GM21526 (cell line): ENCODE measurements around the gene RMND5A.
A peak's percentile ranks its signal among the peaks of the same experiment; 100 is the strongest.
"Not testable (repeated sequence)": the region's sequence is repeated elsewhere in the genome, so short reads cannot be mapped to it uniquely, and the experiment has no call there.

Experiments used
- ATAC-seq: cut with Tn5 transposase; IDR thresholded peaks from one replicate; pipeline ENCODE4 v1.9.1; 2021; ENCODE audit warnings: moderate library complexity; ENCODE audit not compliant: unreplicated experiment, low FRiP score

RMND5A gene

DNA sequence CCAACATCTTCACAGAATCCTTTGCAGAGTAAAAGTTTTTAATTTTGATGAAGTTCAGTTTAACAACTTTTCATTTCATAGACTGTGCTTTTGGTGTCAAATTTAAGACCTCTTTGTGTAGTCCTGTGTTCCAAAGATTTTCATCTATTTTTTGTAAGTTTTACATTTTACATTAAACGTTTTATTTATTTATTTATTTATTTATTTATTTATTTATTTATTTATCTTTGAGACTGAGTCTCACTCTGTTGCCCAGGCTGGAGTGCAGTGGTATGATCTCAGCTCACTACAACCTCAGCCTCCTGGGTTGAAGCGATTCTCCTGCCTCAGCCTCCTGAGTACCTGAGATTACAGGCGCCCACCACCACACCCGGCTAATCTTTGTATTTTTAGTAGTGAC lies 12.0 kb upstream of the RMND5A start:
- ATAC-seq = not testable (repeated sequence)

DNA sequence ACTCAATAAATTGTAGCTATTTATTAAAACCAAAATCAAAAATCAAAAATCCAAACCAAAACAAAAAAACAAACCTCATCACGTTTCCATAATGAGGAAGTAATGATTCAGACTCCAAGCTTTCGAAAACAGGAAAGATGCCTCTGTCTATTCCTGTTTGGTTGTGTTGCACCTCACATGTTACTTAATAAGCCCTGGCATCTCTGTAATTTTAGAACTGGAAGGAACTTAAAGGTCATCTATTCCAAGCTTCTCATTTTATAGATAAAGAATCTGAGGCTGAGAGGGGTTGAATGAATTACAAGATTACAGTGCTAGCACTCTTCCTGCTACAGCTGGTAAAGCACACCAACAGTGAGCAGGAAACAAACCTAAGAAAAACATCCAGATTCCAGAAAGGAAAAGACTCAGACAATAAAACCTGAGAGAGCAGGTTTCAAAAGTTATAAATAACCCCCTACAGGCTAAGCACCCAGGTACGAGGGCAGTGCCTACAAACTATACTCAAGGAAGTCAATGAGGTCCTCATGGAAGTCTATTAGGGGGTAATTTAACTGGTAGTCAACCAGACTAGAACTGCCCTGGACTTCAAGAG lies 5.4 kb upstream of the RMND5A start:
- not testable (repeated sequence) for ATAC-seq

DNA sequence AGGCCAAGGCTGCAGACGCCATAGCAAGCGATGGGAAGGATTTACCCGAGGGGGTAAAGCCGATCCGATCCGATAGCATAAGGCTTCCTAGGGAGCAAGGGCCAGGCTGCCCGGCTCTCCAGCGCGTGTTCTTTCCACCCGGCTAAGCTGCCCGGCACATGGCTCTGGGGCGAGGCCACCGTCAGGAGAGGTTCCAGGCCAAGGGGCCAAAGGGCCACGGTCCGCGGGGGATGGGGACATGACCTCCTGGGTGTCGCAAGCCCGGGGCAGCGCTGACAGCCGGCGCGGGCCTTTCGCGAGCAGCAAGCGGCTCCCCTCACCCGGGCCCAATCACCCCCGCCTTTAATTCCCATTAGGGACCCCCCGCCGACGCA lies 841 bp upstream of the RMND5A start:
- ATAC-seq = not testable (repeated sequence)

DNA sequence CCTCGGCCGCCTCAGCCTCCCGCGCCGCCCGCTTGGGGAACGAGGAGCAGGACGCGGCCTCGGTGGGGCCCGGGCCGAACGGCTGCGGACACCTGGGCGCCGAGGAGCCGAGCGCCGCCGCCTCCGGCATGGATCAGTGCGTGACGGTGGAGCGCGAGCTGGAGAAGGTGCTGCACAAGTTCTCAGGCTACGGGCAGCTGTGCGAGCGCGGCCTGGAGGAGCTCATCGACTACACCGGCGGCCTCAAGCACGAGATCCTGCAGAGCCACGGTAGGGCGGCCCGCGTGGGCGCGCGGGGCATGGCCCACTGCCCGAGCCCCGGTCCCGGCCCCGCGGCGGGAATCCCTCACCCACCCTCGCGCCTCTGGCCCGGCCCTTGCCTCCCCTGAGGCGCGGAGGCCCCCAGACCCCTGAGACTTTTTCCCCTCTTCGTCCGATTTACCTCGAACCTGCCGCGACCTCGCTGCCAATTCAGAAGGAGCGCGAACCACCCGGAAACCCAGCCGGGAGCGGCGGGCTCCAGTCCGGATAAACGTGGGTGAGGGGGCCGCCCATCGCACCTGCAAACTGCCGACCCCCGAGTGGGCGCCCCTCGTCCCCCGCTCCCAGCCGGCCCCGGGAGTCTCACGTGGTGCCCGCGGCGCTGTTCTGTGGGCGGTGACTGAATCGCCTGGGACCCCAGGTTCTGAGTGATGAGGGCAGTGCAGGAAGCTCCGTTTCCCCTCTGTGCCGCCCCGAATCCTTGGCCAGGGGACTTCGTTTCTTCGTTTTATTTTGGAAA lies 639 bp downstream of the RMND5A start:
- peak; percentile 27 for ATAC-seq

DNA sequence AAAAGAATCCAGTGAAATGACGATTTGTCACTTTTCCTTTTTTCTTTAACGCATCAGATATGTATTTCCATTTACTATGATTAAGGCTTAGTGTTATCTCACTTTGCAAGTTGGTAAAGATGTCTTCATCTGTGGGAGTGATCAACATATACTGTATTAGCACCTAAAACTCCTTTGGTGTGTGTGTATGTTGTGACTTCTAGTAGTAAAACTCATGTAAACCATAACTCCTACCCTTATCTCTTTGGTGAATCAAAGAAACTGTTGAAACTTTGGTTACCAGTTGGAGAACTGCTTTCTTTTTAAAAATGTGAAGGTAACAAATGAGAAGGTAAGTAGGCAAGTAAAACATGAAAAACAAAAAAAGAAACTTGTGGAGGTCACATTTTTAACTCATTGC lies 5.6 kb downstream of the RMND5A start:
- not testable (repeated sequence) for ATAC-seq

DNA sequence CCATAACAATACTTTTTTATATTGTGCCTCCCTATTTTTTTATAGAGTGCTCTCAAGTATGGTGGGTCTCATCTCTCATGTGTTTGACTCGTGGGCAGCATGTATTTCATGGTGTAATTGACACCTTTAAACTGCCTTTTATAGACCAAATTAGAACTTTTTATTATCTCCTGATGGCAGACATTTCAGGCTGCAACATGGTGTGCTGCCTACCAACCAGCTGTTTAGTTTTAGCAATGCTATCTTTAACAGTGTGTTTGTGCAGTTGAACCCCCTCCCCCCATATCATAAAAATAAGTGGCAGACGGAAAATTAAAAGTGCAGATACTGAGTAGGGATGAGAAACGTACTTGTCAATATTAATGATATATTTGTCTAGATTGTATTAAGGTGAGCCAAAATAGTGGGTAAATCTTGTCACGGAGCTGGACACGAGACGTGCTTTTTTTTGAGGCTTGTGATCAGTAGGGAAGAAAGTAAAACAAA lies 12.0 kb downstream of the RMND5A start:
- ATAC-seq = not testable (repeated sequence)

DNA sequence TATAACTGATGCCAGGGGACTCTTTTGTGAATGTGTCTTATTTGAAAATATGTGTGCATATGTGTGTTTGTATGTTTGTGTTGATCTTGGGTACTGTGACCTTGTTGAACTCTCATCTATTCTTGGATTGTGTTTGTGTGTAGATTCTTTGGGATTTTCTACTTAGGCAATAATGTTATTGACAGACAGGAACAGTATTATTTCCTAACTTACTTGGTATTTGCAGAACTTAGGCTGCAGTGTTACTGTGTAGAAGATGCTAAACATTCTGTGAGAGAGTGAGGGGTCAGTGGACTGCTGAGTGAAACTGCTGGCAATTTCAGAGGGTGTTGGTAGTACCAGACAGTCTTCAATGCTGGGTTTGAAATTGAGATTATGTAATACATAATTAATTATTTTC lies 12.7 kb downstream of the RMND5A start:
- ATAC-seq = not testable (repeated sequence)

DNA sequence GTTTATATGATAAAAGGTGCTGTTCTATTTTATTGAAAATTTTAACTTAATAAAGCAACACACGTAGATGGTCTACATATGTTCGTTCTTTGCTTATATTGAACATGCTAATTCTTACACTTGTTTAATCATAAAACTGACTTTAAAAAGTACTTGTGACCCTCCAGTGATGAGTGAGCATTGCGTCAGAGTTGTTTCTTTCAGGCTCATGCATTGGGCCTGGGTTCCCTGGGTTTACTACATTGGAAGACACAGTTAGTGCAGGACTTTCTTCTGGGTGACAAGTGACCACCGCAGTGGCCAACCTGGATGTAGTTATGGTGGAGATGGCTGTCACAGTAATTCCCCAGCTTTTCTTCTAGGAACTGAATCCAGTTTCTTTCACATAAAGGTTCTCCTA lies 13.4 kb downstream of the RMND5A start:
- ATAC-seq = not testable (repeated sequence)

DNA sequence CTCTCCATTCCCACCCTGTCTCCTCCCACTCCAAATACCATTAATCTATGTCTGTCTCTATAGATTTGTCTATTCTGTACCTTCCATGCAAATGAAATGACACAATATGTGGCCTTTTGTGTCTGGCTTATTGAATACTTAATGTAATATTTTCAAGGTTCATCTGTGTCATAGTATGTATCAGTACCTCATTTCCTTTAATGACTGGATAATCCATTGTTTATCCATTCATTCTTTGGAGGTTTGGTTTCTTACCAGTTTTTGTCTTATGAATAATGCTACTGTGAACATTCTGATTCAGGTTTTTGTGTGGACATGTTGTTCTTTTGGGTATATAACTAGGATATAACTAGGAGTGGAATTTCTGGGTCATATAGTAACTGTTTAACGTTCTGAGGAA lies 14.8 kb downstream of the RMND5A start:
- ATAC-seq = not testable (repeated sequence)

DNA sequence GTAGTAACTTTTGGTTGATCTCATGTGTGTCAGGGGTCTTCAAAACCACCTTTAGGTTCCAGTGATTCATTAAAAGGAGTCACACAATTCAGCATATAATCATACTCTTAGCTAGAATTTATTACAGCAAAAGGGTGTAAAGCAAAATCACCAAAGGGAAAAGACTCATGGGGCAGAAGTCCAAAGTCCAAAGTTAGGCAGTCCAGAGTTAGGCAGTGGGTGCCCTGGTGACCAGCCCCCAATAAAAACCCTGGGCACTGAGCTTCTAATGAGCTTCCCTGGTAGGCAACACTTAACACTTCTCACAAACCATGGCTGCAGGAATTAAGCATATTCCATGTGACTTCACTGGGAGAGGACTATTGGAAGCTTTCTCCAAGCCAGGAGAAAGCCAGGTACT lies 19.4 kb downstream of the RMND5A start:
- ATAC-seq = not testable (repeated sequence)

DNA sequence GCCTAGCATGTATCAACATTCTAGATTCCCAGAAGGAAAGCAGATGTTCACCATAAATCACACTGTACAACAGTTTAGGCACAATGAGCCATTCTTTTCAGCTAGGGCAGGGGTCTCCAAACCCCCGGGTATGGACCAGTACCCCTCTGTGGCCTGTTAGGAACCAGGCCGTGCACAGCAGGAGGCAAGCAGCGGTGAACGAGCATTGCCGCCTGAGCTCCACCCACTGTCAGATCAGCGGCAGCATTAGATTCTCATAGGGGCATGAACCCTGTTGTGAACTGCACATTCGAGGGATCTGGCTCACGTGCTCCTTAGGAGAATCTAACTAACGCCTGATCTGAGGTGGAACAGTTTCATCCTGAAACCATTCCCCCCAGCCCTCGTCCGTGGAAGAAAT lies 19.8 kb downstream of the RMND5A start:
- ATAC-seq = not testable (repeated sequence)

DNA sequence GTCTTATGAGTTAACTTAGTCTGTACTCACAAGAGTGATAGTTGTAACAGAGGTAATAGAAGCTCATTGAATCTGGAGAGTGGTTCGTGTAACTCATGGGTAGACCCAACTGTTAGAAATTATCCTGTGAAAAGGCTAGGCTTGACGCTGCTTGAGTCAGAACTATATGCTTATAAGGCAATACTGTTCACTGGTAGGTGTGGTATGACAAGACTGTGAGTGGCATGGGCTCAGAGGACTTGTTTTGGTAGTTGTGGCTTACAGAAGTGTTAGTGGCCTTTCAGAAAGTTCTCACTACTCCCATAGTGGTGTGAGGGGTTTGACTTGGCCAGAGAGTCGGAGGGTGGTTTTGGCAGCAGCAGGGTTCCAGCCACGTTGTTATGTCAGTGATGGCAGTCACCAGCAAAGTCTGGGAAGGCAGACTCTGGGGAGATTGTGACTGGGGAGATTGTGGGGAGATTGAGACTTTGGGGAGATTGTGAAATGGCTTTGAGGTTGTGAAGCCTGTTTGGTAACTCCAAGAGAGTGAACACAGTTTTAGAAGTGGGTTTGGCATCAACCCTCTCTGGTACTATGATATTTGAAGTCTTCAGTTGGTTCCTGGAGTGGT lies 21.9 kb downstream of the RMND5A start:
- not testable (repeated sequence) for ATAC-seq

DNA sequence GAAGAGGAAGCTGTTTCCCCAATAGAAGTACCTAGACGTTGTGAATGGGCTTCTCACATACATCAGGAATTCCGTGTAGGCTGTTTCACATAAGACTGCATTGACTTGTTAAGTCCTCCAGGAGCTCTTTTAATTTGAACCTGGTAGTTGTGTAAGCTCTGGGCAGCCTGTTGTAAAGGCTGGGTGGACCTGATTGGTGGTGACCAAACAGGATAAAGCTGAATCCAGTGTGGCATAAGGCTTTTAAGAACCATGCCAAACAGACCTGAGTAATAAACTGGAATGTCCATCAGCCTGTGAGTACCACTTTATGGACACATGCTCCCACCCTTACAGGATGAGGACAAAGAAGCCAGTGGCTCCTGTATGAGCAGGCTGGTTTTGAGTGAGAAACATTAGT lies 24.1 kb downstream of the RMND5A start:
- ATAC-seq = no peak

DNA sequence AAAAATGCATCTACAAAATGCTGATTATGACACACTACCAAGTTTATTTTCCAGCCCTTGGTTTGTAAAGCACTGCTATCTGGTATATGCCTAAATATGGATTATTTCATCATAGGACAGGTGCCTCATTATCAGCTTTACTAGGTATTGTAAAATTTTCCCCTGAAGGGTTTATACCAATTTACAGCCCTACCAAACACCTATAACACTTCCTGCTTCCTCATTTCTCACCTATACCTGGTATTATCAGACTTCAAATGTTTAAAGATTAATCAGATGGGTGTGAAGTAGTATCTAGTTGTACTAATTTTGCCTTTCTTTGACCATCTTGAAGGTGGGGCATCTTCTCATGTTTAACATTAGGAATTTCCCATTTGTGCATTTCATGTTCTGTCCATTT lies 26.8 kb downstream of the RMND5A start:
- ATAC-seq = no peak

DNA sequence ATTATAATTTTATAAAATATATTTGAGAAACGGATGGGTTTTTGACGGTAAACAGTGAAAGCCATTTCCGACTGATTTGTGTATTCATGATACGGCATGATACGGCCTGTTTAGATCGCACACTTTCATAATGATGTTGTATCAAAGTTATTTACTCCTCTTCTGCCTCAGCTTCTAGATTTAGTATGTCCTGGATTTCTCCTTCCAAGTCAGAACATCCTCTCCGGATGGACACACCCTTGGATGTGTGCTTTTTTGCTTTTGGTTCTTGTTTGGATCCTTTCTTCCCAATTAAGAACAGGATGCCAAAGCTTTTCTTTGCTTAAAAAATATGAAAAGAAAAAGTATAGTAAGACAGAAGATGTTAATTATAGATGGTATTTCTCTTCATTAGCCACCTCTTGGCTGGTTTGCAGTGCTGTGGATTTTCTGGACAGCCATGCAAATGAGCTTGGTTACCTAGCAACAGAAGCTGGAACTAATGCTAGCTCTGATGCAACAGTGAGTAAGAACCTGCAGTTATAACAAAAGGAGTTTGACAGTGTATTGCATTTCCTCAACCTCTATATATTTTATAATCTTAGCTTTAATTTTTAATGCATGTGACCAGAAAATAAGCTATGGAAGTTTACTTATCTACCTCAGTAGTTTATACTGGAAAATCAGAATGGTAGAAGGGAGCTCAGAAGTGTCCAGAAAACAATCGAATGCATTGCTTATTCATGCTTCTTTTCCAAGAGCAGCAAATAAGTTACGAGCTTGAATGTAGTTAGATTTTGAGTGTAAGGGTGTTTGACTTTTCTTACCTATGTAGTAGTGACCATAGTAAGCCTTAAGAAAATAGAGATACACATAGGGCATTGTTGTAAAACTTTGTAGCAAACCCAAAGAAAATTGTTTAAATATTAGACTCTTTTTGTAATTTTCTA lies 27.9 kb downstream of the RMND5A start:
- no peak for ATAC-seq

DNA sequence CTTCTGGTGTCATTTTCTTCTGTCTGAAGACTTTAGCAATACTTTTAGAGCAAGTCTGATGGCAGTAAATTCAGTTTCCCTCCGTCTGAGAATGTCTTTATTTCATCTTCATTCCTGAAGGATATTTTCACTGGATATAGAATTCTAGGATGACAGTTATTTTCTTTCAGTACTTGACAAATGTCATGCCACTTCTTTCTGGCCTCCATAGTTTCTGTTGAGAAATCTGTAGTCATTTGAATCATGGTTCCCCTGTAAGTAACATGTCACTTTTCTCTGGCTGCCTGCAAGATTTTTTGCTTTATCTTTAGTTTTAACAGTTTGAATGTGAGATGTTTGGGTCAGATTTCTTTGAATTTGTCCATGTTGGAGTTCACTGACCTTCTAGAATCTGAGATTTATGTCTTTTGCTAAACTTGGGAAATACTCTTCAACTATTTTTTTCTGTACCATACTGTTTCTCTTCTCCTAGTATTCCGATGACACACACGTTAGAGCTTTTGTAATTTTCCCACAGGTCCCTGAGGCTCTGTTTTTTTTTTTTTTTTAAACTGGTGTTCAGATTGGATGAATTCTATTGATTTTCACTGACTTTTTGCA lies 30.2 kb downstream of the RMND5A start:
- ATAC-seq = no peak

DNA sequence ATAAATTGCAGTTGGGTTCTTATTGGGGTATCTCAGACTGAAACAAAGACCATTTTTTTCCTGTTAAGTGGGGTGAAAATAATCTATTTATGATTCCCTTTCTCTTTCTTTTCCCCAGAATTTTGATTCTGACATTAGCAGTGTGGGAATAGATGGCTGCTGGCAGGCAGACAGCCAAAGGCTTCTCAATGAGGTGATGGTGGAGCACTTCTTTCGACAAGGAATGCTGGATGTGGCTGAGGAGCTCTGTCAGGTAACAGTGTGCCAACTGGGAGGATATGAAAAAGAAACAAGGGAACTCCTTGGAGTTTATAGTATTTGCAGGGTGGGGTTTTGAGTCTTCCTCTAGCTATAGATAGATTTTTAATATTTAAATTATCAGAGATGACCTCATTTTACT lies 31.7 kb downstream of the RMND5A start:
- ATAC-seq = no peak

DNA sequence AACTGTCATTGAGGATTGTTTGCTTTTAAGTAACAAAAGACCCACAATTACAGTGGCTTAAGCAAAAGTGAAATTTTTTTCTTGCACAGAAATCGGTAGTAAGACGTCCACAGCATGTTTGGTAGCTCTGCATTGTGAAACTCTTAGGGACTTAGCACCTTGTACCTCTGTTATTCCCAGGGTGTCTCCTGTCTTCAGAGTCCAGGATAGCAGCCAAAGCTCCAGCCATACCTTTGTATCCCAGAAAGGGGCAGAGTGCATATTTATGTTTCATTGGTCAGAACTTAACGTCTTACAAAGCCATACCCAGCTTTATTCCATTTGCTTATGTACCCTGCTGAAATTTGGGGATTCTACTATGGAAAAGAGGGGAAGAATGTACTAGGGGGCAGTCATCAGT lies 32.8 kb downstream of the RMND5A start:
- ATAC-seq = no peak

DNA sequence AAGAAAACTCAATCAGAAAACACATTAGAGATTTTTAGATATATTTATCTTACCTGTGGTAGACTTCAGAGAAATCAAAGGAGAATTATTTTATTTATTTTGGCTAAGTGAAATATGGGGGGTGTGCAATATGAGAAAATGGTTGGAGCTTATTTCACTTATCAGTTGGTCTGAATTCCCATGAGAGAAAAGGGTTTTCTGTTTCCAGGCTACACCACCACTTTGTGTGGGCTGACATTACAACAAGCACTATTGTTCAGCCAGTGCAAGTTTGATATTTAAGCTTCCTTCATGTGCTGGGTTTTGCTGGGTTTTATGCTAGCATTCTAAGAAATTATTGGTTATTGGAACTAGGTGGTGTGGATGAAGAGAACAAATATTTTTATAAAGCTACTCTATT lies 33.5 kb downstream of the RMND5A start:
- ATAC-seq = no peak

DNA sequence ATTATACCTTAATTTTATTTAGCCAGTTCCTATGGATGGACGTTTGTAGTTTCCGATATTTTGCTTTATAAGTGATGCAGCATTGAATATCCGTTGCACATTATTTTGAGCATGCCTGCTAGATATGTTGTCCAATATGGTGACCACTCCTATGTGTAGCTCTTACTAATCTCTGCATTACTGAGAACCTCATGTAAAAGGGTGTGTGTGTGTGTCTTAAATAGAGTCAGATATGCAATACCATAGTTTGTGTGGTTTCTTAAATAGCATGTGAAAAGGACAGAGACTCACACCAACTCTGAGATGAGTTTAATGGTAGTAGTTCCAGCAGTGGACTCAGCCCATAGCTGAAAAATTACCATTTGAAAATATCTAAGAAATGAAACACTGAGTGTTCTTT lies 38.3 kb downstream of the RMND5A start:
- ATAC-seq = no peak
